Measurements from ENCODE around the gene LAMA3.

Gene LAMA3

DNA sequence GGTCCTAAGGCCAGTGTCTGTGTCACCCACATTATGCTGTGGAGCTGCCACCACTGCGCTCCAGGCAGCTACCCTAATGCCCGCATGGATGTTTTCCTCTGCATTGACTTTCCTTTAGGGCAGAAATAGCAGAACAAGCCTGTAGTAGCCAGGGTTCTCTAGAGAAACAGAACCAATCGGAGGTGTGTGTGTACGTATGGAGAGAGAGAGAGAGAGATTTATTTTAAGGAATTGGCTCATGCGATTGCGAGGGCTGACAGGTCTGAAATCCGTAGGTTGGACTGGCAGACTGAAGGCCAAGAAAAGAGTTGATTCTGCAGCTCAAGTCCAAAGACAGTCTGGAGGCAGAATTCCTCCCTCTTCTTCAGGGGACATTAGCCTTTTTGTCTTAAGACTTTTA, 110.3 kb downstream of the LAMA3 start:
- Histone ChIP-seq H3K9me3 (ENCODE audit: control insufficient read depth, insufficient read depth, low read depth, low read length) (no peaks in the 10 kb centered on the region), H3K36me3 (ENCODE audit: control insufficient read depth in 2 of 2, insufficient read depth in 1 of 2, low read length in 2 of 2) (peaks cover 10 to 14% of the 10 kb centered on the region in 2 experiments; a peak in 2 of 3 replicates), H3K4me1 (ENCODE audit: control insufficient read depth, insufficient read depth, low read length) (no peaks in the 10 kb centered on the region), H3K27ac (ENCODE audit: extremely low read depth, low read depth, low read length) (no peak overlapping the region), H3K4me3 (ENCODE audit: low read depth, low read length) (no peak overlapping the region)
- ChIA-PET CTCF (interaction anchor here (0.6 kb wide), 1 partner anchor 293 kb away, joined by 3 read pairs; no protein-coding TSS in a partner anchor), POLR2A (no interaction called here)
- TF ChIP-seq, protein P1, sequence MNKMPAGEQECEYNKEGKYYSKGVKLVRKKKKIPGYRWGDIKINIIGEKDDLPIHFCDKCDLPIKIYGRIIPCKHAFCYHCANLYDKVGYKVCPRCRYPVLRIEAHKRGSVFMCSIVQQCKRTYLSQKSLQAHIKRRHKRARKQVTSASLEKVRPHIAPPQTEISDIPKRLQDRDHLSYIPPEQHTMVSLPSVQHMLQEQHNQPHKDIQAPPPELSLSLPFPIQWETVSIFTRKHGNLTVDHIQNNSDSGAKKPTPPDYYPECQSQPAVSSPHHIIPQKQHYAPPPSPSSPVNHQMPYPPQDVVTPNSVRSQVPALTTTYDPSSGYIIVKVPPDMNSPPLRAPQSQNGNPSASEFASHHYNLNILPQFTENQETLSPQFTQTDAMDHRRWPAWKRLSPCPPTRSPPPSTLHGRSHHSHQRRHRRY (tag by site-specific recombination; IDR thresholded peaks at IDR 0.05): no peak
- TF ChIP-seq SALL2 (tag by site-specific recombination; IDR thresholded peaks at IDR 0.05; ENCODE audit: borderline replicate concordance) (no peak), ZNF791 (tag by site-specific recombination; IDR thresholded peaks at IDR 0.05) (no peak), BCL11B (tag by site-specific recombination; IDR thresholded peaks at IDR 0.05; ENCODE audit: low read depth) (no peak), ZNF391 (tag by site-specific recombination; IDR thresholded peaks at IDR 0.05; ENCODE audit: borderline replicate concordance, low read depth) (no peak), ZBTB21 (tag by site-specific recombination; IDR thresholded peaks at IDR 0.05) (no peak), ZNF350 (tag by site-specific recombination; IDR thresholded peaks at IDR 0.05) (no peak), ZNF549 (tag by site-specific recombination; IDR thresholded peaks at IDR 0.05) (no peak), SETDB1 (IDR thresholded peaks at IDR 0.05; ENCODE audit: insufficient read length, low read length) (no peak), IKZF3 (tag by site-specific recombination; IDR thresholded peaks at IDR 0.05) (no peak), ZNF23 (tag by site-specific recombination; IDR thresholded peaks at IDR 0.05; ENCODE audit: borderline replicate concordance) (no peak), ZNF596 (tag by site-specific recombination; IDR thresholded peaks at IDR 0.05) (no peak), SCRT2 (tag by site-specific recombination; IDR thresholded peaks at IDR 0.05) (no peak), SP2 (tag by site-specific recombination; IDR thresholded peaks at IDR 0.05) (no peak), ZNF184 (tag by site-specific recombination; IDR thresholded peaks at IDR 0.05) (no peak)
- TF ChIP-seq, protein P2, sequence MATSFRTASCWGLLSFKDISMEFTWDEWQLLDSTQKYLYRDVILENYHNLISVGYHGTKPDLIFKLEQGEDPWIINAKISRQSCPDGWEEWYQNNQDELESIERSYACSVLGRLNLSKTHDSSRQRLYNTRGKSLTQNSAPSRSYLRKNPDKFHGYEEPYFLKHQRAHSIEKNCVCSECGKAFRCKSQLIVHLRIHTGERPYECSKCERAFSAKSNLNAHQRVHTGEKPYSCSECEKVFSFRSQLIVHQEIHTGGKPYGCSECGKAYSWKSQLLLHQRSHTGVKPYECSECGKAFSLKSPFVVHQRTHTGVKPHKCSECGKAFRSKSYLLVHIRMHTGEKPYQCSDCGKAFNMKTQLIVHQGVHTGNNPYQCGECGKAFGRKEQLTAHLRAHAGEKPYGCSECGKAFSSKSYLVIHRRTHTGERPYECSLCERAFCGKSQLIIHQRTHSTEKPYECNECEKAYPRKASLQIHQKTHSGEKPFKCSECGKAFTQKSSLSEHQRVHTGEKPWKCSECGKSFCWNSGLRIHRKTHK (tag by site-specific recombination; IDR thresholded peaks at IDR 0.05): no peak
- TF ChIP-seq, protein P3, sequence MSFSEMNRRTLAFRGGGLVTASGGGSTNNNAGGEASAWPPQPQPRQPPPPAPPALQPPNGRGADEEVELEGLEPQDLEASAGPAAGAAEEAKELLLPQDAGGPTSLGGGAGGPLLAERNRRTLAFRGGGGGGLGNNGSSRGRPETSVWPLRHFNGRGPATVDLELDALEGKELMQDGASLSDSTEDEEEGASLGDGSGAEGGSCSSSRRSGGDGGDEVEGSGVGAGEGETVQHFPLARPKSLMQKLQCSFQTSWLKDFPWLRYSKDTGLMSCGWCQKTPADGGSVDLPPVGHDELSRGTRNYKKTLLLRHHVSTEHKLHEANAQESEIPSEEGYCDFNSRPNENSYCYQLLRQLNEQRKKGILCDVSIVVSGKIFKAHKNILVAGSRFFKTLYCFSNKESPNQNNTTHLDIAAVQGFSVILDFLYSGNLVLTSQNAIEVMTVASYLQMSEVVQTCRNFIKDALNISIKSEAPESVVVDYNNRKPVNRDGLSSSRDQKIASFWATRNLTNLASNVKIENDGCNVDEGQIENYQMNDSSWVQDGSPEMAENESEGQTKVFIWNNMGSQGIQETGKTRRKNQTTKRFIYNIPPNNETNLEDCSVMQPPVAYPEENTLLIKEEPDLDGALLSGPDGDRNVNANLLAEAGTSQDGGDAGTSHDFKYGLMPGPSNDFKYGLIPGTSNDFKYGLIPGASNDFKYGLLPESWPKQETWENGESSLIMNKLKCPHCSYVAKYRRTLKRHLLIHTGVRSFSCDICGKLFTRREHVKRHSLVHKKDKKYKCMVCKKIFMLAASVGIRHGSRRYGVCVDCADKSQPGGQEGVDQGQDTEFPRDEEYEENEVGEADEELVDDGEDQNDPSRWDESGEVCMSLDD (tag by site-specific recombination; IDR thresholded peaks at IDR 0.05): no peak
- TF ChIP-seq, protein P4, sequence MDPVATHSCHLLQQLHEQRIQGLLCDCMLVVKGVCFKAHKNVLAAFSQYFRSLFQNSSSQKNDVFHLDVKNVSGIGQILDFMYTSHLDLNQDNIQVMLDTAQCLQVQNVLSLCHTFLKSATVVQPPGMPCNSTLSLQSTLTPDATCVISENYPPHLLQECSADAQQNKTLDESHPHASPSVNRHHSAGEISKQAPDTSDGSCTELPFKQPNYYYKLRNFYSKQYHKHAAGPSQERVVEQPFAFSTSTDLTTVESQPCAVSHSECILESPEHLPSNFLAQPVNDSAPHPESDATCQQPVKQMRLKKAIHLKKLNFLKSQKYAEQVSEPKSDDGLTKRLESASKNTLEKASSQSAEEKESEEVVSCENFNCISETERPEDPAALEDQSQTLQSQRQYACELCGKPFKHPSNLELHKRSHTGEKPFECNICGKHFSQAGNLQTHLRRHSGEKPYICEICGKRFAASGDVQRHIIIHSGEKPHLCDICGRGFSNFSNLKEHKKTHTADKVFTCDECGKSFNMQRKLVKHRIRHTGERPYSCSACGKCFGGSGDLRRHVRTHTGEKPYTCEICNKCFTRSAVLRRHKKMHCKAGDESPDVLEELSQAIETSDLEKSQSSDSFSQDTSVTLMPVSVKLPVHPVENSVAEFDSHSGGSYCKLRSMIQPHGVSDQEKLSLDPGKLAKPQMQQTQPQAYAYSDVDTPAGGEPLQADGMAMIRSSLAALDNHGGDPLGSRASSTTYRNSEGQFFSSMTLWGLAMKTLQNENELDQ (tag by site-specific recombination; IDR thresholded peaks at IDR 0.05; ENCODE audit: low read depth): no peak
- TF ChIP-seq, protein P5, sequence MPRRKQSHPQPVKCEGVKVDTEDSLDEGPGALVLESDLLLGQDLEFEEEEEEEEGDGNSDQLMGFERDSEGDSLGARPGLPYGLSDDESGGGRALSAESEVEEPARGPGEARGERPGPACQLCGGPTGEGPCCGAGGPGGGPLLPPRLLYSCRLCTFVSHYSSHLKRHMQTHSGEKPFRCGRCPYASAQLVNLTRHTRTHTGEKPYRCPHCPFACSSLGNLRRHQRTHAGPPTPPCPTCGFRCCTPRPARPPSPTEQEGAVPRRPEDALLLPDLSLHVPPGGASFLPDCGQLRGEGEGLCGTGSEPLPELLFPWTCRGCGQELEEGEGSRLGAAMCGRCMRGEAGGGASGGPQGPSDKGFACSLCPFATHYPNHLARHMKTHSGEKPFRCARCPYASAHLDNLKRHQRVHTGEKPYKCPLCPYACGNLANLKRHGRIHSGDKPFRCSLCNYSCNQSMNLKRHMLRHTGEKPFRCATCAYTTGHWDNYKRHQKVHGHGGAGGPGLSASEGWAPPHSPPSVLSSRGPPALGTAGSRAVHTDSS (tag by site-specific recombination; IDR thresholded peaks at IDR 0.05): no peak
